Measurements from ENCODE around the gene OR10V1. TPM values are rescaled to one million over a fixed set of nuclear protein-coding genes. Genes with fewer than 3 reads are reported as not detected.
A peak's percentile ranks its signal among the peaks of the same experiment; 100 is the strongest.

Gene OR10V1
- total RNA-seq, 1 donor from 2014 or later: not detected

DNA sequence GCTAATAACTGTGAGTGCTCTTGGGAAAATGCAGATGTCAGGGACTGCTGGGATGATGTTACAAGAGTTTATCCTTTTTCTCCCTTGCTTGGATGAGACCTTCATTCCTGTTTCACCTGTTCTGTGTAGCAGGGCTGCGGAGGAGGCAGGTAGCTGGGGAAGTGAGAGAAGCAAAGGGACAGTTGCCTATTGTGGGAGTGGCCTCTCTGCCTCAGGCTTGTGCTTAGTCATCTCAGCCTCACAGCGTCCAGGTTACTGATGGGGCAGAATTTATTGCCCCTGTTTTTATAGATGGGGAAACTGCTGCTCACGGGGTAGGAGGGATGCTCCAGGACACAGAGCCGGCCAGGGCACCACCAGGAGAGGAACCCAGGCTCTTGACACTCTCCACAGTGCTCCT, 43.2 kb upstream of the OR10V1 start:
- no peak for DNase-seq (ENCODE audit: extremely low spot score, unreplicated experiment)
- Mint-ChIP-seq H3K36me3 (ENCODE audit: unreplicated experiment) (peaks cover 3% of the 10 kb centered on the region), H3K4me1 (ENCODE audit: unreplicated experiment) (peaks cover 21% of the 10 kb centered on the region), H3K27me3 (ENCODE audit: unreplicated experiment) (no peaks in the 10 kb centered on the region), H3K4me3 (ENCODE audit: unreplicated experiment) (peak overlapping the region; percentile 78), H3K9me3 (ENCODE audit: unreplicated experiment) (no peaks in the 10 kb centered on the region), H3K27ac (ENCODE audit: unreplicated experiment) (no peak overlapping the region)
- TF ChIP-seq, protein P1, sequence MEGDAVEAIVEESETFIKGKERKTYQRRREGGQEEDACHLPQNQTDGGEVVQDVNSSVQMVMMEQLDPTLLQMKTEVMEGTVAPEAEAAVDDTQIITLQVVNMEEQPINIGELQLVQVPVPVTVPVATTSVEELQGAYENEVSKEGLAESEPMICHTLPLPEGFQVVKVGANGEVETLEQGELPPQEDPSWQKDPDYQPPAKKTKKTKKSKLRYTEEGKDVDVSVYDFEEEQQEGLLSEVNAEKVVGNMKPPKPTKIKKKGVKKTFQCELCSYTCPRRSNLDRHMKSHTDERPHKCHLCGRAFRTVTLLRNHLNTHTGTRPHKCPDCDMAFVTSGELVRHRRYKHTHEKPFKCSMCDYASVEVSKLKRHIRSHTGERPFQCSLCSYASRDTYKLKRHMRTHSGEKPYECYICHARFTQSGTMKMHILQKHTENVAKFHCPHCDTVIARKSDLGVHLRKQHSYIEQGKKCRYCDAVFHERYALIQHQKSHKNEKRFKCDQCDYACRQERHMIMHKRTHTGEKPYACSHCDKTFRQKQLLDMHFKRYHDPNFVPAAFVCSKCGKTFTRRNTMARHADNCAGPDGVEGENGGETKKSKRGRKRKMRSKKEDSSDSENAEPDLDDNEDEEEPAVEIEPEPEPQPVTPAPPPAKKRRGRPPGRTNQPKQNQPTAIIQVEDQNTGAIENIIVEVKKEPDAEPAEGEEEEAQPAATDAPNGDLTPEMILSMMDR (IDR thresholded peaks at IDR 0.05): no peak

- Mint-ChIP-seq H3K27me3 (ENCODE audit: unreplicated experiment) (no peaks in the 10 kb centered on the region), H3K9me3 (ENCODE audit: unreplicated experiment) (no peaks in the 10 kb centered on the region), H3K4me3 (ENCODE audit: unreplicated experiment) (peak overlapping the region; percentile 78), H3K4me1 (ENCODE audit: unreplicated experiment) (peaks cover 21% of the 10 kb centered on the region), H3K36me3 (ENCODE audit: unreplicated experiment) (peaks cover 3% of the 10 kb centered on the region), H3K27ac (ENCODE audit: unreplicated experiment) (peak overlapping the region; percentile 79)
- TF ChIP-seq, protein P1 (IDR thresholded peaks at IDR 0.05): no peak
- DNase-seq (ENCODE audit: extremely low spot score, unreplicated experiment): no peak
Measured at GRCh38 chr11:59756558-59756840, 42.9 kb upstream of the OR10V1 start.

- no peaks in the 10 kb centered on the region for H3K27me3 Mint-ChIP-seq (ENCODE audit: unreplicated experiment)
- no peaks in the 10 kb centered on the region for H3K9me3 Mint-ChIP-seq (ENCODE audit: unreplicated experiment)
- peak overlapping the region; percentile 78 for H3K4me3 Mint-ChIP-seq (ENCODE audit: unreplicated experiment)
- TF ChIP-seq, protein P1 (IDR thresholded peaks at IDR 0.05): no peak
- DNase-seq (ENCODE audit: extremely low spot score, unreplicated experiment): peak; percentile 88
- H3K4me1 Mint-ChIP-seq (ENCODE audit: unreplicated experiment): peaks cover 21% of the 10 kb centered on the region
- H3K36me3 Mint-ChIP-seq (ENCODE audit: unreplicated experiment): peaks cover 3% of the 10 kb centered on the region
- peak overlapping the region; percentile 79 for H3K27ac Mint-ChIP-seq (ENCODE audit: unreplicated experiment)
Measured at GRCh38 chr11:59755701-59756557, 42.3 kb upstream of the OR10V1 start.

DNA sequence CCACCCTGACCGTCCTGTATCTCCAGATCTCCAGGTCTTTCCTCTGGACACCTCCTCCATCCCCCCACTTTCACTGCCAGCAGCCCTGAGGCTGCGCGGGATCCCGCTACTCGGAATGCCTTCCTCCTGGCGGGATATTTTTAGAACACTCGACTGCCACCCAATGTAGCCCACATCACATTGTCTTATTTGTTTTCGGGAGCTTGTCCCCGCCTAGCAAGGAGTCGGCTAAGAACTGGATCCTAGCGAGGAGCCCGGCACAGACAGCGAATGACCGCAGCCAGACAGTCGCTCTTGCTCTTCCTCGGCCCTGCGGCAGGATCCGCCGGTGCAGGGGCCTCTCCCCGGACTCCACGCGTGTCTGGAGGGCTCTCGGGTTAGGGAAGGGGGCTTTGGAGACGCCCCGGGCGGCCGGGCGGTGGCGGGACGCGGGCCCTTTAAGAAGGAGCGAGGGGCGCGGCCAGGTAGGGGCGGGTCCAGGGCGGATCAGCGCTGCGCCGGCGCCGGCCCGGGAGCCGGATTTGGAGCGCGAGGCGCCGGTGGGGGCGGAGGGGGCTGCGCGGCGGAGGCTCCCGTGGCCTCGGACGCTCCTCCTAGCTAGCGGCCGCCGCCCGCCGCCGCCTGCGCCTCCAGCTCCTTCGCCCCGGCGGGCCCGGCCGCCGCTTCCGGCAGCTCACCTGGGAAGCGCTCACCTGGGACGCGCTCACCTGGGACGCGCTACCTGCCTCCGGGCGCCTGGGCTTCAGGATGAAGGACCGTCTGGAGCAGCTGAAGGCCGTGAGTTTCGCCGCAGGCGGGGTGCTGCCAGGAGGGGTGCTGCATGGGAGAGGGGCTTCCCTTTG, 41.4 kb upstream of the OR10V1 start, which contains the start of gene STX3:
Gene STX3 (plus strand): TSS at position 518 of the 842 bp plus-strand sequence. CDS start 230 bp downstream, at position 748.
- peaks cover 21% of the 10 kb centered on the region for H3K4me1 Mint-ChIP-seq (ENCODE audit: unreplicated experiment)
- peaks cover 3% of the 10 kb centered on the region for H3K36me3 Mint-ChIP-seq (ENCODE audit: unreplicated experiment)
- H3K9me3 Mint-ChIP-seq (ENCODE audit: unreplicated experiment): no peaks in the 10 kb centered on the region
- TF ChIP-seq, protein P1 (IDR thresholded peaks at IDR 0.05): no peak
- H3K27ac Mint-ChIP-seq (ENCODE audit: unreplicated experiment): peak within 1 kb of the TSS; percentile 79
- peak; percentile 85 for DNase-seq (ENCODE audit: extremely low spot score, unreplicated experiment)
- H3K27me3 Mint-ChIP-seq (ENCODE audit: unreplicated experiment): peaks cover 2% of the 10 kb centered on the region
- H3K4me3 Mint-ChIP-seq (ENCODE audit: unreplicated experiment): peak within 1 kb of the TSS; percentile 95

DNA sequence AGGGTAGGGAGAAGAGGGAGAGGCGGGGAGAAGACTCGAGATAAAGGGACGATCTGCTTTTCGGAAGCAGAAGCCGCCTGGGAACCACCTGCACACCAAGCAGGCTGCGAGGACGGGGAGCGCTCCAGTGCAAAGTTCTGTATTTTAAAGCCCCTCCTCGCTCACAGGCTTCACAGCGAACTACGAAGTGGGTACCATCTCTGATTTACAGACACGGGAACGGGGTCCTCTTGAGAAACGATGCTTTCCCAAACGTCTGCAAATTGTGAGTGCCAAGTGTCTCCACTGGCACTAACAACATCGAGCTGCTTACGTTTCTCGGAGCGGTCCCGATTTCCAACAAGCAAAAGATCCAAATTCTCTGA, 40.8 kb upstream of the OR10V1 start:
- Mint-ChIP-seq H3K4me1 (ENCODE audit: unreplicated experiment) (peaks cover 21% of the 10 kb centered on the region), H3K36me3 (ENCODE audit: unreplicated experiment) (peaks cover 3% of the 10 kb centered on the region), H3K4me3 (ENCODE audit: unreplicated experiment) (peak overlapping the region; percentile 95), H3K9me3 (ENCODE audit: unreplicated experiment) (no peaks in the 10 kb centered on the region), H3K27me3 (ENCODE audit: unreplicated experiment) (peaks cover 2% of the 10 kb centered on the region), H3K27ac (ENCODE audit: unreplicated experiment) (peak overlapping the region; percentile 79)
- TF ChIP-seq, protein P1 (IDR thresholded peaks at IDR 0.05): no peak
- no peak for DNase-seq (ENCODE audit: extremely low spot score, unreplicated experiment)
